Muscle of leg (tissue), 11 donors: ENCODE data around the gene HELT. TPM values are rescaled to one million over a fixed set of nuclear protein-coding genes. Genes with fewer than 3 reads are reported as not detected.

ENCODE experiments used
- DNase-seq: peaks from one replicate; pipeline ENCODE4 v3.0.0; 2013
- H3K27ac ChIP-seq: one replicate; pipeline ENCODE4 v1.5.1; 2013; ENCODE audit warnings: mild to moderate bottlenecking, low read length, control low read depth
- H3K27me3 ChIP-seq: one replicate; pipeline ENCODE4 v1.6.1; 2013; ENCODE audit warnings: low read length; ENCODE audit not compliant: control insufficient read depth, insufficient read depth
- H3K36me3 ChIP-seq: one replicate; pipeline ENCODE4 v1.6.1; 2013; ENCODE audit warnings: low read length; ENCODE audit not compliant: control insufficient read depth, insufficient read depth
- H3K4me1 ChIP-seq: one replicate; pipeline ENCODE4 v1.6.1; 2013; ENCODE audit warnings: low read length; ENCODE audit not compliant: control insufficient read depth, insufficient read depth
- H3K4me3 ChIP-seq: one replicate; pipeline ENCODE4 v1.5.1; 2013; ENCODE audit warnings: low read length, control low read depth
- H3K9me3 ChIP-seq: replicated peaks from 2 replicates; pipeline ENCODE4 v1.6.1; 2013; ENCODE audit warnings: low read depth, low read length; ENCODE audit not compliant: control insufficient read depth
- WGBS: methylation state at CpG from one replicate; pipeline ENCODE4 v1.1.5; 2013; ENCODE audit warnings: missing lambda C conversion rate; ENCODE audit not compliant: insufficient coverage; 5-methylcytosine and 5-hydroxymethylcytosine counted together
- polyA plus RNA-seq, 8 donors: library from polyadenylated mRNA; unstranded; fragments of 120-200 nt; gene quantifications; one replicate each; pipeline versions ENCODE4 v1.2.1 to v1.2.3, GENCODE V29; 2013; ENCODE audit warnings: inconsistent platforms in 1 of 8, low replicate concordance in 1 of 8; ENCODE audit not compliant: insufficient read length in 8 of 8, insufficient read depth in 1 of 8
- total RNA-seq: library from RNA; stranded (reverse); fragments of 120-200 nt; gene quantifications from one replicate; pipeline ENCODE4 v1.2.4, GENCODE V29; 2013

Gene HELT
- total and polyA plus RNA-seq, 9 donors: not detected

DNA sequence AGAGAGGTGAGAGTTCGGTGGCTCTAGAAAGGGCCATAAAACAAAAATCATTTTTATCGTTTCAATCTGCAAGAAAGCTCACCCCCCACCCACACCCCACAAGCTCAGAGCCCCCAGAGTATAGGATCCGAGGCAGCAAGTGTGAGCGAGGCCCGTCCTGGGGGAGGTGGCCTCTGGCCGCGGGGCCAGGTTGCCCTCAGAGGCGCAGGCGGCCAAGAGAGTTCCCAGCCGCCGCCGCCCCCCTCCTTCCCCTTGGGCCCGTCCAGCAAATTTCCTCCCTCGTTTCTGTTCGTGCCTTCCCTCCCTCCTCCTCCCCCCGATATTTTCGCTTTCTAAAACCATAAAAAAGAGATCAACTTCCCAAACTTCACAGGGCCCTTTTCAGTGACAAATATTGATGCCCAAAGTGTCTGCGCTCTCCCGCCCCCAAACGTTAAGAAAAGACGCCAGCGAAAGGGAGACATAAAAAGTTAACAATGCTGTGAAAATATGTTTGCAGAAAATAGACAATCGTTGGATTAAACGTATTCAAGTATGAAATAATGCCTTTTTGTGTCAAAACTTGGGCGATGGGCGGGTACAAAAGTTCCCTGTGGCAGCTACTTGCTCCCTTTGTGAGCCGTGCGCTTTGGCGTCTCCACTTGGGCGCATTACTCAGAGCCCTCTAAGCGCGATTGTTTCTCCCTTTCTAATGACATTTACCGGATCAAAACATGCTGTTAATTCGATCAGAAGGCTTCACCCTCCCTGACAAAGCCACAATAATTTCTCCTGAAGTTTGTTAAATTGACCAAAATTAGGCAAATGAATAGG is 1.1 kb upstream of the HELT start:
- H3K27ac ChIP-seq: no peak overlapping the region
- peaks cover 13% of the 10 kb centered on the region for H3K4me1 ChIP-seq
- H3K36me3 ChIP-seq: no peaks in the 10 kb centered on the region
- 0% methylated on average over 26 of the region's 34 CpGs for WGBS
- no peak overlapping the region for H3K4me3 ChIP-seq
- peaks cover 98% of the 10 kb centered on the region for H3K27me3 ChIP-seq
- DNase-seq: no peak
- H3K9me3 ChIP-seq: no peaks in the 10 kb centered on the region

DNA sequence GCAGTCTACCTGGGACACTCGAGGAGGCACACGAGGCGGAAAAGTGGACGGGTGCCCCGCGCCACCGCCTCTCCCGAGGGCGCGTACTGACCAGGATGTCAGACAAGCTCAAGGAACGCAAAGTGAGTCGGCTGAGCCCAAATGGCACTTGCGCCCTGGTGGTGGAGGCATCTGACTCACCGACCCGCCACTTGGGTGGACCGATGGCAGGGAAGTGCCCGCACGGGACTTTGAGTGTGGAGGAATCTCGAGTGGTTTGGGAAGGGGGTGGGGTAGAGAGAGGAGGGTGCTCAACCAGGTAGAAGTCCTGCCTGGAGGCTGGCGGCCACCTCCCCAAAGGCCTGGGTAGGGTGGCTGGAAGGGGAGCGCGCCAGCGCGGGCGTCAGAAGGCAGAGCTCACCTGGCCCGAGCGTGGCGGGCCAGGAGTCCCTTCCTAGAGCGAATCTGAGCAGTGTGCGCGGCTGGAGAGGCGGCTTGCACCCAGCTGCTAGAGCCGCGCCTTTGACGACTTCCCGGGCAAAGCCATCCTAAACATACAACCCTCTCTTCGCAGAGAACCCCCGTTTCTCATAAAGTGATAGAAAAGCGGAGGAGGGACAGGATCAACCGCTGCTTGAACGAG is 655 bp downstream of the HELT start:
- Histone ChIP-seq H3K27me3 (peaks cover 92% of the 10 kb centered on the region), H3K4me3 (no peak overlapping the region), H3K36me3 (no peaks in the 10 kb centered on the region), H3K4me1 (peaks cover 13% of the 10 kb centered on the region), H3K9me3 (no peaks in the 10 kb centered on the region), H3K27ac (no peak overlapping the region)
- DNase-seq: no peak
- WGBS: 2% methylated on average over 33 of the region's 41 CpGs

DNA sequence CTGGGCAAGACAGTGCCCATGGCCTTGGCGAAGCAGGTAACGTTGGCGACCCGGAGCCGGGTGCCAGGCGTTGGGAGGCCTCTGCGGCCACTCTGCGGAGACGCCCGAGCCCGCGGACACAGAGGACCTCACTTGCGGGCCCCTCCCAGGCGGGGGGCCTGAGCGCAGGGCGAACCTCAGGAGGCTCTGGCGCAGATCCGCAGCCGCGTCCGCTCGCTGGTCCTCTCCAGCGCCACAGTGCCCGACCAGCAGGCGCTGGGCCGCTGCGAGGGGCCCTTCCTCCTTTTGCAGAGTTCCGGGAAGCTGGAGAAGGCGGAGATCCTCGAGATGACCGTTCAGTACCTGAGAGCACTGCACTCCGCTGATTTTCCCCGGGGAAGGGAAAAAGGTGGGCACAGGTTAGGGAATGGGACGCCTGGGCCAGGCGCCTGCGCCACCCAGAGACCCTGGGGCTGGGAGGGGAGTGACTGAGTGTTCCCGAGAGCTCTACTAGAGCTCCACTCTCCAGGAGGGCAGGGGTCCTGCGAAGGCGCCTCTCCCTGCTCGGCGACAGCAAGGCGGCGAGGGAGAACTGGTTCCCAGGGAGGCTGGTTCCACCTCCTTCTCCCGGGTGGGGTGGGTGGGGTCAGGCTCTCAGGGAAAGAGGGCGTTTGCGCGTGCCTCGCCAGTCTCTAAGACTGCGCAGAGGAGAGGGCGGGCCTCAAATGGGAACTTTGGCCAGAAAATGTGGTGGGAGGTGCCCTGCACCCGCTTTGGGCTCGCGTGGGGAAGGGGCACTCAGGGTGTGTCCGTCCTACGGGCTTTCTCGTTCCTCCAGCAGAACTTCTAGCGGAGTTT is 1.4 kb downstream of the HELT start:
- Histone ChIP-seq H3K36me3 (no peaks in the 10 kb centered on the region), H3K9me3 (no peaks in the 10 kb centered on the region), H3K27ac (no peak overlapping the region), H3K4me3 (no peak overlapping the region), H3K4me1 (peaks cover 13% of the 10 kb centered on the region), H3K27me3 (peaks cover 91% of the 10 kb centered on the region)
- under 1% methylated on average over 47 of the region's 57 CpGs for WGBS
- DNase-seq: no peak

DNA sequence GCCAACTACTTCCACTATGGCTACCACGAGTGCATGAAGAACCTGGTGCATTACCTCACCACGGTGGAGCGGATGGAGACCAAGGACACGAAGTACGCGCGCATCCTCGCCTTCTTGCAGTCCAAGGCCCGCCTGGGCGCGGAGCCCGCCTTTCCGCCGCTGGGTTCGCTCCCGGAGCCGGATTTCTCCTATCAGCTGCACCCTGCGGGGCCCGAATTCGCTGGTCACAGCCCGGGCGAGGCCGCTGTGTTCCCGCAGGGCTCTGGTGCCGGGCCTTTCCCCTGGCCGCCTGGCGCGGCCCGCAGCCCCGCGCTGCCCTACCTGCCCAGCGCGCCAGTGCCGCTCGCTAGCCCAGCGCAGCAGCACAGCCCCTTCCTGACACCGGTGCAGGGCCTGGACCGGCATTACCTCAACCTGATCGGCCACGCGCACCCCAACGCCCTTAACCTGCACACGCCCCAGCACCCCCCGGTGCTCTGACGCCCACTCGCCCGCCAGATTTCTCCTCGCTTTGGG is 2.1 kb downstream of the HELT start:
- Histone ChIP-seq H3K4me1 (peaks cover 13% of the 10 kb centered on the region), H3K27me3 (peaks cover 92% of the 10 kb centered on the region), H3K4me3 (no peak overlapping the region), H3K9me3 (no peaks in the 10 kb centered on the region), H3K27ac (no peak overlapping the region), H3K36me3 (no peaks in the 10 kb centered on the region)
- no peak for DNase-seq
- under 1% methylated on average over 38 of the region's 48 CpGs for WGBS

DNA sequence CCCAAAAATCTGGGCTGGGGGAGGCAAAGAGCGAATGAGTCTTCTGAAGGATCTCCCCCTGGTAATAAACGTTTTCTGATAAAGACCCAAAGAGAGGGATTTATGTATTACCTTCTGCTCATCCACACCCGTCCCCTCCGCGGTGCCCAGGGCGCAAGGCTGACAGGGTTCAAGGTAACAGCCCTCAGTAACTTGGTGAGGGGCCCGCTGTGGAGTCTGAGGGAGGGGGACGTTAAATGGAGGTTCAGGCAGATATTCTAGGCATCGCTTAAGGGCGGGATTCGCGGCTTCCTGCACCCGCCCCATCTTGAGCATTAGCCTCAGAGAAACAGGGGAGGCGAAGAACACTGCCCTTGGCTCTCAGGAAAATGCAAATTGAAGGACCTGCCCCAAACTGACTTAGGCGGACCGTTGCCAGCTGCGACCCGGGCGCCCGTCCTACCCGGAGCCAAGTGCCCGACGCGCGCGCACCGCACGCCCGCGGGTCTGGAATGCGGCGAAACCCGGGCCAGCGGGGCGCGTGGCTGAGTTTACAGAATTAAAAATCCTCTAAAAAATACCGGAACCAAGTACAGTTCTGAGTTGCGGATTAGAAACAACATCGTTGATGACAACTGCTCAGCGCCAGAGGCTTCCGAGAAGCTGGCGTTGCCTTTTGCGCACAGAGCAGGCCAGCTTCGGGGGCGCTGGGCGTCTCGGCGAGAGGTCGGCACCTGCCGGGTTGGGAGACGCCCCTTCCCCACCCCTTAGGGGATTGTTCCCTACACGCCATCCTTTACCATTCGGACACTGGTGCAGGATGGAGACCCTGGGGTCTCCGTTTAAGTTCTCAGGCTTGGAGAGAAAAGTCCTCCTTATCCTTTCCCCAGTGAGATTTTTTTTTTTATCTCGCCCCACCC is 2.8 kb downstream of the HELT start:
- under 1% methylated on average over 44 of the region's 55 CpGs for WGBS

DNA sequence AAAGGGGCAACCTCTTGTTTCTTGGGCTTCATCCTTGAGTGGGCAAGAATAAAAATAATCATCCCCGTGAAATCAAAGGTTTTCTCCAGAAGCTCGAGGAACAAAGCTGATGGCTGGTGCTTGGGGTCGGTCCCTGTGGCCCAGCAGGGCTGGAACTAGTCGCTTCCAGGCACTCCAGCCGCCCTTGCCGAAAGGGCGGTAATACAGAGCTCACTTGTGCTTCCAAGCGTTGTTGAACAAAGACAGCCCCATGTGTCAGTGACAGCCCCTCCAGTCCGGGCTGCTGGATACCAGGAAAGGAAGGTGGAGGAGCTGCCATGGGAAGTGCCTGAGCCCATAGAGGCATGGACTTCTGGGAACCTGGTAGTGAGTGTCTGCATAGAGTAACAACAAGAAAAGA is 5.2 kb downstream of the HELT start:
- H3K36me3 ChIP-seq: no peaks in the 10 kb centered on the region
- no peaks in the 10 kb centered on the region for H3K9me3 ChIP-seq
- no peak overlapping the region for H3K4me3 ChIP-seq
- WGBS: 18% methylated on average over 9 of the region's 9 CpGs
- no peak for DNase-seq
- H3K27ac ChIP-seq: no peak overlapping the region
- peaks cover 65% of the 10 kb centered on the region for H3K27me3 ChIP-seq
- H3K4me1 ChIP-seq: peaks cover 13% of the 10 kb centered on the region

More for the DNA sequence above, 2.8 kb downstream of the HELT start:
- no peaks in the 10 kb centered on the region for H3K36me3 ChIP-seq
- peaks cover 13% of the 10 kb centered on the region for H3K4me1 ChIP-seq
- peaks cover 89% of the 10 kb centered on the region for H3K27me3 ChIP-seq
- H3K4me3 ChIP-seq: no peak overlapping the region
- no peak overlapping the region for H3K27ac ChIP-seq
- no peak for DNase-seq
- H3K9me3 ChIP-seq: no peaks in the 10 kb centered on the region

DNA sequence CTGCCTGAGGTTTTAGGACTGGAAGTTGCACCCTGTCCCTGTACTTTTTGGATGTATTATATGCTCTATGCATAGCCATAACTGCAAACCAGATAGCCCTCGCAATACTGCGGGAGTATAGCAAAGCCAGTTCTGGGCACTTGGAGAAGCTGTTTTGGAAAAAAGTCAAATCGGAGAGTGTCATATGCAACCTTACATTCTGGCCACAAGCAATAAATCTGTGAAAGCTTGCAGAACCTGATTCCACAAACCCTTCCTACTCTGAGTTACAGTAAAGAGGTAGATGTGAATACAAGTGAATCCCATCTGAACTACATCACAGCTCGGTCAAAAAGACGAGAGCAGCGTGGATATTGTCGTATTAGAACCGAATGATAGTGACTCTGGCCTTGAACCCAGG is 10.3 kb downstream of the HELT start:
- no peak for DNase-seq
- Histone ChIP-seq H3K27ac (no peak overlapping the region), H3K4me1 (no peaks in the 10 kb centered on the region), H3K36me3 (no peaks in the 10 kb centered on the region), H3K4me3 (no peak overlapping the region), H3K9me3 (no peaks in the 10 kb centered on the region), H3K27me3 (peaks cover 39% of the 10 kb centered on the region)
- WGBS: 100% methylated on average over 2 of the region's 8 CpGs

DNA sequence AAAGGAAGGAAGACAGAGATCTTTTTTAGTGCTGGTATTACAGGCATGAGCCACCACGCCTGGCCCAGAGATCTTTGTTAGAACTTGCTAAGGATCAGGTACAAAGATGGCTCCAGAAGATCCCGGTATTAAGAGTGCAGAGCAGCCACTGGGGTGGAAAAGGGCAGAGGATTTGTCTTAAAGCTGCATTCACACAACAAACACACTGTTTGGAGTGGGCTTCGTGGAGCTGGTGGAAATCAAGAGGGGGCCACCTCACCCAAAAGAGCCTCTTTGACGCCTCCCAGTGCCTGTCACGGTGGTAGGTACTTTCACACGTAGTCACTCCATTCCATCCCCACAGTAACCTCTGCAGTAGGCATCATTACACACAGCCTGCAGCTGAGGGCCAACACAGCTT is 13.3 kb downstream of the HELT start:
- H3K27me3 ChIP-seq: peaks cover 19% of the 10 kb centered on the region

DNA sequence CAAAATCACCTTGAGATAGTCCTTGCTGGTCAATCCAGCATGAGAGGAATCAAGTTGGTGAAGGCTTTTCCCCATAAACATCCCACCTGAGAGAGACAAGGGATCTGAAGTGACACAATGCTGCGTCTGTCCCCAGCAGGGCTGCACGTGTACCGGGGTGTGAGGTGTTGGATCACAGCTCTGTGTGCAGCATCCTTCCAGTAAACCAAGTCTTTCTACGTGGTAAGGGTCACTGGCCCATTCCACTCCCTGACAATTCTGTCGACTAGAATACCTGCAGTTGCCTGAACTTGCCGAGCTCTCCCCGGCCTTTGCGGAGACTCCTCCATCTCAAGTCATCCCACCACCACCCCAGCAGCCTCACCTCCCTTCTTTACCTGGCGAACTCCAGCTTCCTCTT is 14.8 kb downstream of the HELT start:
- Histone ChIP-seq H3K9me3 (no peaks in the 10 kb centered on the region), H3K4me3 (no peak overlapping the region), H3K27me3 (peaks cover 19% of the 10 kb centered on the region), H3K4me1 (no peaks in the 10 kb centered on the region), H3K27ac (no peak overlapping the region), H3K36me3 (no peaks in the 10 kb centered on the region)
- 80% methylated on average over 9 of the region's 9 CpGs for WGBS
- no peak for DNase-seq

More for the DNA sequence above, 13.3 kb downstream of the HELT start:
- no peak overlapping the region for H3K4me3 ChIP-seq
- H3K27ac ChIP-seq: no peak overlapping the region
- H3K9me3 ChIP-seq: no peaks in the 10 kb centered on the region
- no peak for DNase-seq
- H3K4me1 ChIP-seq: no peaks in the 10 kb centered on the region
- 56% methylated on average over 4 of the region's 6 CpGs for WGBS
- H3K36me3 ChIP-seq: no peaks in the 10 kb centered on the region
